ENCODE data around the gene OSGIN1.

Gene OSGIN1

GRCh38 chr16:84005391-84005790 lies 52.4 kb downstream of the OSGIN1 start:
- in situ Hi-C loops (cut with MboI; ENCODE audit: low pct_unique_long_range_greater_than_20kb, low sequenced_read_pairs, unreplicated experiment) = no loop called here
- DNase-seq (ENCODE audit: low spot score) = no peak
- no peak for TF ChIP-seq CTCF (IDR thresholded peaks at IDR 0.05; ENCODE audit: extremely low read depth, insufficient read depth, missing control alignments)

GRCh38 chr16:84007520-84007919 lies 54.5 kb downstream of the OSGIN1 start:
- no peak for DNase-seq (ENCODE audit: low spot score)
- TF ChIP-seq CTCF (IDR thresholded peaks at IDR 0.05; ENCODE audit: extremely low read depth, insufficient read depth, missing control alignments) = no peak
- in situ Hi-C loops (cut with MboI; ENCODE audit: low pct_unique_long_range_greater_than_20kb, low sequenced_read_pairs, unreplicated experiment) = no loop called here

- in situ Hi-C loops (cut with MboI; ENCODE audit: low pct_unique_long_range_greater_than_20kb, low sequenced_read_pairs, unreplicated experiment) = no loop called here
- no peak for TF ChIP-seq CTCF (IDR thresholded peaks at IDR 0.05; ENCODE audit: extremely low read depth, insufficient read depth, missing control alignments)
- DNase-seq (ENCODE audit: low spot score) = no peak
Measured at GRCh38 chr16:84007965-84008364, 54.9 kb downstream of the OSGIN1 start.

GRCh38 chr16:84009282-84009681 lies 56.2 kb downstream of the OSGIN1 start:
- TF ChIP-seq CTCF (IDR thresholded peaks at IDR 0.05; ENCODE audit: extremely low read depth, insufficient read depth, missing control alignments) = no peak
- in situ Hi-C loops (cut with MboI; ENCODE audit: low pct_unique_long_range_greater_than_20kb, low sequenced_read_pairs, unreplicated experiment) = no loop called here

GRCh38 chr16:84013787-84014569 lies 60.9 kb downstream of the OSGIN1 start:
- in situ Hi-C loops (cut with MboI; ENCODE audit: low pct_unique_long_range_greater_than_20kb, low sequenced_read_pairs, unreplicated experiment) = no loop called here
- peak; percentile 81 for DNase-seq (ENCODE audit: low spot score)
- TF ChIP-seq CTCF (IDR thresholded peaks at IDR 0.05; ENCODE audit: extremely low read depth, insufficient read depth, missing control alignments) = no peak

More at GRCh38 chr16:84009282-84009681, 56.2 kb downstream of the OSGIN1 start:
- no peak for DNase-seq (ENCODE audit: low spot score)

- TF ChIP-seq CTCF (IDR thresholded peaks at IDR 0.05; ENCODE audit: extremely low read depth, insufficient read depth, missing control alignments) = no peak
- in situ Hi-C loops (cut with MboI; ENCODE audit: low pct_unique_long_range_greater_than_20kb, low sequenced_read_pairs, unreplicated experiment) = no loop called here
- DNase-seq (ENCODE audit: low spot score) = no peak
Measured at GRCh38 chr16:84014570-84015327, 61.7 kb downstream of the OSGIN1 start.

All from GM13977 (cell line).